Neural crest cell (in vitro differentiated cells): Measurements from ENCODE around the gene CNTNAP2. TPM values are rescaled to one million over a fixed set of nuclear protein-coding genes. Genes with fewer than 3 reads are reported as not detected.

ENCODE experiments used
- DNase-seq: peaks from one replicate; pipeline ENCODE4 v3.0.0; 2021; ENCODE audit warnings: low read depth, mixed read lengths, low spot score
- H3K27ac Mint-ChIP-seq: one replicate; pipeline ENCODE4 v1.8.0; 2021; ENCODE audit warnings: mild to moderate bottlenecking, mixed read lengths; ENCODE audit not compliant: unreplicated experiment
- H3K27me3 Mint-ChIP-seq: 2 replicates; pipeline ENCODE4 v1.8.0; 2021; ENCODE audit warnings: low read depth, mild to moderate bottlenecking, mixed read lengths
- H3K36me3 Mint-ChIP-seq: 2 replicates; pipeline ENCODE4 v1.8.0; 2021; ENCODE audit warnings: low read depth, mild to moderate bottlenecking, mixed read lengths
- H3K4me1 Mint-ChIP-seq: 2 replicates; pipeline ENCODE4 v1.8.0; 2021; ENCODE audit warnings: mixed read lengths
- H3K4me3 Mint-ChIP-seq: one replicate; pipeline ENCODE4 v1.8.0; 2021; ENCODE audit warnings: mild to moderate bottlenecking, mixed read lengths
- H3K9me3 Mint-ChIP-seq: 2 replicates; pipeline ENCODE4 v1.8.0; 2021; ENCODE audit warnings: mixed read lengths
- total RNA-seq: library from RNA; stranded (reverse); gene quantifications from 2 replicates; pipeline ENCODE4 v1.2.1, GENCODE V29; 2021
- TF ChIP-seq, protein P1 (sequence below): fragments of 200-600 bp; sonication (generic); conservative IDR thresholded peaks from 2 replicates; pipeline ENCODE4 v1.5.0; 2021; ENCODE audit warnings: antibody characterized with exemption, mild to moderate bottlenecking

CNTNAP2 gene
- total RNA-seq, 1 donor from 2014 or later: 12.9 TPM

DNA sequence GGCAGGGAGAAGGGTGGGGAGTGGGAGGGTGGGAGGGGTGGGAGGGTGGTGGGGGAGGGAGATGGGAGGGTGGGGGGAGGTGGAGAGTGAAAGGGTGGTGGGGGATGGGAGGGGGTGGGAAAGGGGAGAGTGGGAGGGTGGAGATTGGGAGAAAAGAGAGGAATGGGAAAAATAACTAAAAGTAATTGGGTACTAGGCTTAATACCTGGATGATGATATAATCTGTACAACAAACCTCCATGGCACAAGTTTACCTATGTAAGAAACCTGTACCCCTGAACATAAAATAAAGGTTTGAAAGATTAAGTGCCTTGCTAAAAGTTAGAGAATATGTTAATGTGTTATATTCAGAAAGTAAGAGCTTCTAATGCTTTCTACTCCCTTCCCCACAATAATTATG lies 564.9 kb downstream of the CNTNAP2 start:
- TF ChIP-seq, protein P1, sequence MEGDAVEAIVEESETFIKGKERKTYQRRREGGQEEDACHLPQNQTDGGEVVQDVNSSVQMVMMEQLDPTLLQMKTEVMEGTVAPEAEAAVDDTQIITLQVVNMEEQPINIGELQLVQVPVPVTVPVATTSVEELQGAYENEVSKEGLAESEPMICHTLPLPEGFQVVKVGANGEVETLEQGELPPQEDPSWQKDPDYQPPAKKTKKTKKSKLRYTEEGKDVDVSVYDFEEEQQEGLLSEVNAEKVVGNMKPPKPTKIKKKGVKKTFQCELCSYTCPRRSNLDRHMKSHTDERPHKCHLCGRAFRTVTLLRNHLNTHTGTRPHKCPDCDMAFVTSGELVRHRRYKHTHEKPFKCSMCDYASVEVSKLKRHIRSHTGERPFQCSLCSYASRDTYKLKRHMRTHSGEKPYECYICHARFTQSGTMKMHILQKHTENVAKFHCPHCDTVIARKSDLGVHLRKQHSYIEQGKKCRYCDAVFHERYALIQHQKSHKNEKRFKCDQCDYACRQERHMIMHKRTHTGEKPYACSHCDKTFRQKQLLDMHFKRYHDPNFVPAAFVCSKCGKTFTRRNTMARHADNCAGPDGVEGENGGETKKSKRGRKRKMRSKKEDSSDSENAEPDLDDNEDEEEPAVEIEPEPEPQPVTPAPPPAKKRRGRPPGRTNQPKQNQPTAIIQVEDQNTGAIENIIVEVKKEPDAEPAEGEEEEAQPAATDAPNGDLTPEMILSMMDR: no peak
- H3K9me3 Mint-ChIP-seq: peaks cover 3% of the 10 kb centered on the region
- H3K27me3 Mint-ChIP-seq: no peaks in the 10 kb centered on the region
- no peak overlapping the region for H3K27ac Mint-ChIP-seq
- H3K4me1 Mint-ChIP-seq: no peaks in the 10 kb centered on the region
- H3K4me3 Mint-ChIP-seq: no peak overlapping the region
- DNase-seq: no peak
- no peaks in the 10 kb centered on the region for H3K36me3 Mint-ChIP-seq

DNA sequence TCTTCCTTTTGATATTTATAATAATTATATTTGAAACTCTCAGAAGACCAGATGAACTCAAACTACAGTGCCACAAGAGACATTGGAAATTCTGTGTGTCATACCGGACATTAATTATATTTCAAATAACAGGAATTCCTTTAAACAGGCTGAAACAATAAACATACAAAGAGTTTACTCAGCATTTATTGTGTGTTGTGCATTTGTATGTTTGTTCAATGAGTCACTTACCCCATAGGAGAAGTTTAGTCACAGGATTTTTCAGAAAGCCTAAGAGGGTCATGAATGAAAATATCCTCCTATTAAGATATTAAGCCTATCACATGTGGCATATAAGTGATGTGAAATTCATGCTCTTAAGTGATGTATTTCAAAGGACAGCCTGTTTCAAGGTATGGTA lies 566.8 kb downstream of the CNTNAP2 start:
- H3K4me1 Mint-ChIP-seq: no peaks in the 10 kb centered on the region
- H3K4me3 Mint-ChIP-seq: no peak overlapping the region
- no peak for DNase-seq
- H3K27me3 Mint-ChIP-seq: no peaks in the 10 kb centered on the region
- H3K36me3 Mint-ChIP-seq: no peaks in the 10 kb centered on the region
- no peaks in the 10 kb centered on the region for H3K9me3 Mint-ChIP-seq
- no peak overlapping the region for H3K27ac Mint-ChIP-seq
- TF ChIP-seq, protein P1: no peak

DNA sequence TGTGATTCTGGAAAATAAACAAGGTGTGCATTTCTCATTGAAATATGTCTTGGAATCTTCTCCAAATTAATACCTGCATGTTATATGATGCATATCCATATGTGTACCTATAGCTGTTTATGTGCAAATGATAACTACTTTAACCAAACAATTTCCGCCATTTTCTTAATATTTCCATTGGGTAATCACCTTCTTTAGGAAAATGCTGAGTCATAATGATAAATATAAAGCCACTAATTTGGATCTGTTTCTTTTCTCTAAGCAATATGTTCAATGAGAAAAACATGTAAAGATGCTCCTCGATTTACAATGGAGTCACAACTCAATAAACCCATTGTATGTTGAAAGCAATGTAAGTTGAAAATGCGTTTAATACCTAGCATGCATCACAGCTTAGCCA lies 574.4 kb downstream of the CNTNAP2 start:
- Mint-ChIP-seq H3K27me3 (no peaks in the 10 kb centered on the region), H3K36me3 (no peaks in the 10 kb centered on the region), H3K27ac (no peak overlapping the region), H3K9me3 (no peaks in the 10 kb centered on the region), H3K4me3 (no peak overlapping the region), H3K4me1 (no peaks in the 10 kb centered on the region)
- TF ChIP-seq, protein P1: no peak
- DNase-seq: no peak

DNA sequence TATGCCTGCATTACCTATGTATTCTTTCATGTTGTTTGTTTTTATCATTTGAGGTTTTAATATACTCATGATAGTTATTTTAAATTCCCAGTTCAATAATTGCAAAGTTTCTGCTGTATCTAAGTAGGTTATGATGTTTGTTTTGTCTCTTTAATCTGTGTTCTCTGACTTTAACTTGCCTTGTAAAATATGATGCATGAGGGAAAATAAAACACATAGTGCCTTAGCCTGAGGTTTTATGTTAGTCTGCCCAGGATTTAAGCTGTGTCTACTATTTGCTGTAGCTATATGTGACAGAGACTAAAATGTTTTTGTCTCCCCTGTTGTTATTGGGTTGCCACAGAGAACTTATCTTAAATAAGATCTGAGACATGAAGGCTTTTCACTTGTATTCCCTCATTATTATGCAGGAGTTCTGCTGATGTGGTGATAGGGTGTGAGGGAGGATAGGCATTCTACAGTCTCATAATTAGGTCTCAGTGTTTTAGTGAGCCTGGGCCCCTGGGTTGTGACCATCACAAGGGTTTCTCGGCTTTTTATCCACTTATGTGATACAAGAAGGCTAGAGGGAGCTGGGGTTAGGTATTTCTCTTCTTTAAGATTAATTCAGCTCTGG lies 582.5 kb downstream of the CNTNAP2 start:
- DNase-seq: no peak
- H3K27ac Mint-ChIP-seq: no peak overlapping the region
- H3K4me3 Mint-ChIP-seq: no peak overlapping the region
- H3K9me3 Mint-ChIP-seq: no peaks in the 10 kb centered on the region
- TF ChIP-seq, protein P1: no peak
- no peaks in the 10 kb centered on the region for H3K27me3 Mint-ChIP-seq
- no peaks in the 10 kb centered on the region for H3K36me3 Mint-ChIP-seq
- H3K4me1 Mint-ChIP-seq: no peaks in the 10 kb centered on the region

DNA sequence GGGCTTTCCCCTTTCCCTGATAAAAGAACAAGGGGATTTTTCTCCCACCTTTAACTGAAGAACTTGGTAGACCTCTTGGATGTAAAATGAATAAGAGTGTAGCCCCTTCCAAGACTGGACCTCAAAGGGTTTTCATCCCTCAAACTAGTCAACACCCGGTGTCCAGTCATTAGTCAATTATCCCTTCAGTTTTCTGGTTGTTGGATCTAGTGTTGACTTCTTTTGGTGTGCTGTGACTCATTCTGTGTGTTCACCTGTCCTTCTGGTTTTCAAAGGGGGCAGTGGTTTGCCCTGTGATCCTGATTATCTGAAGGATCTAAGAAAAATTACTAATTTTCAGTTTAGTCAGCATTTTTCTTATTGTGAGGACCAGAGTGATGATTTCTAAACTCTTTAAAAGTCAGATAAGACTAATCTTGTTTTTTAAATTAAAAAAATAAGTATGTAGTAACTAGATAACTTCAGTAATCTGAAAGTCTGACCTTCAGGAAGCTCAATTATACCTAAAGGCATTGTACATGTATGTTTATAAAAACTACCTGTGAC lies 583.5 kb downstream of the CNTNAP2 start:
- H3K4me3 Mint-ChIP-seq: no peak overlapping the region
- no peaks in the 10 kb centered on the region for H3K9me3 Mint-ChIP-seq
- no peak overlapping the region for H3K27ac Mint-ChIP-seq
- H3K4me1 Mint-ChIP-seq: no peaks in the 10 kb centered on the region
- H3K27me3 Mint-ChIP-seq: no peaks in the 10 kb centered on the region
- DNase-seq: no peak
- TF ChIP-seq, protein P1: no peak
- no peaks in the 10 kb centered on the region for H3K36me3 Mint-ChIP-seq
